ENCODE data around the gene SUN1. TPM values are rescaled to one million over a fixed set of nuclear protein-coding genes. Genes with fewer than 3 reads are reported as not detected.

The SUN1 gene
- total and polyA plus RNA-seq, 2 of the 8 experiments (the other 6 are each of a cell fraction or from before 2014, with no cell fraction given): 108 to 158 TPM

- no peak overlapping the region for H4K91ac ChIP-seq (replicated peaks; ENCODE audit: insufficient read length, low read length)
- H2BK120ac ChIP-seq (replicated peaks; ENCODE audit: low read depth, low read length): no peak overlapping the region
- 89% methylated on average over 7 of the region's 7 CpGs; no CpG with 5 or more reads in 1 of the 2 experiments for WGBS, 2 experiments (ENCODE audit: extremely low coverage in 1 of 2, insufficient coverage in 1 of 2, insufficient read length in 1 of 2, insufficient replicate concordance in 2 of 2, low coverage in 1 of 2, low lambda C conversion rate in 2 of 2, missing lambda C conversion rate in 1 of 2)
- H3K36me3 ChIP-seq (ENCODE audit: control insufficient read depth in 2 of 4, insufficient read depth in 4 of 4, low read length in 3 of 4): no peaks in the 10 kb centered on the region
- H3K9ac ChIP-seq (replicated peaks in 1 of 4; ENCODE audit: extremely low read depth in 1 of 4, low read depth in 3 of 4, low read length in 3 of 4): no peak overlapping the region
- no peak overlapping the region for H2AK5ac ChIP-seq (ENCODE audit: low read depth, low read length)
- POLR2A ChIA-PET (ENCODE audit: partially characterized antibody): no interaction called here
- H4K8ac ChIP-seq (ENCODE audit: extremely low read depth, insufficient read depth, low read length): no peak overlapping the region
- DNase-seq (ENCODE audit: low read depth in 1 of 2, low spot score in 2 of 2): no peak
- H2BK12ac ChIP-seq (ENCODE audit: low read depth, low read length): no peak overlapping the region
- no peak overlapping the region for H3K18ac ChIP-seq (ENCODE audit: extremely low read depth, low read length)
- no peak overlapping the region for H2AFZ ChIP-seq (ENCODE audit: low read length)
- H3K79me1 ChIP-seq (ENCODE audit: low read depth, low read length): no peaks in the 10 kb centered on the region
- H3K27me3 ChIP-seq (replicated peaks in 1 of 4; ENCODE audit: control insufficient read depth in 3 of 4, extremely low read depth in 1 of 4, insufficient read depth in 3 of 4, low read length in 3 of 4): no peaks in the 10 kb centered on the region
- H4K20me1 ChIP-seq (replicated peaks in 1 of 2; ENCODE audit: control insufficient read depth in 1 of 2, insufficient read depth in 2 of 2, low read length in 2 of 2): no peaks in the 10 kb centered on the region
- H3K4me2 ChIP-seq (ENCODE audit: insufficient read depth in 1 of 2, low read depth in 2 of 2, low read length in 2 of 2): no peak overlapping the region
- H2BK5ac ChIP-seq (ENCODE audit: low read depth, low read length): no peak overlapping the region
- no peak overlapping the region for H3K4me3 ChIP-seq (ENCODE audit: extremely low read depth in 1 of 4, insufficient read depth in 2 of 4, low read depth in 3 of 4, low read length in 4 of 4)
- no peak overlapping the region for H3K4ac ChIP-seq (replicated peaks; ENCODE audit: insufficient read length, low read depth, low read length)
- no peaks in the 10 kb centered on the region for H3K23me2 ChIP-seq (ENCODE audit: low read depth, low read length)
- H3K23ac ChIP-seq (ENCODE audit: insufficient read length): no peak overlapping the region
- no peaks in the 10 kb centered on the region for H3K4me1 ChIP-seq (replicated peaks in 1 of 4; ENCODE audit: control insufficient read depth in 3 of 4, insufficient read depth in 4 of 4, low read length in 3 of 4)
- no peak overlapping the region for H4K5ac ChIP-seq (ENCODE audit: insufficient read length, low read depth, low read length)
- CTCF ChIA-PET (ENCODE audit: partially characterized antibody): interaction anchor here (1.0 to 2.2 kb wide), 3 partner anchors 12 to 22 kb away, joined by 3 to 9 read pairs (median 3); no protein-coding TSS in a partner anchor
- peaks cover 3 to 6% of the 10 kb centered on the region in 2 experiments; a peak in 2 of 4 replicates for H3K9me3 ChIP-seq (ENCODE audit: insufficient read depth in 2 of 2, low read depth in 1 of 2, low read length in 1 of 2)
- H2BK20ac ChIP-seq (ENCODE audit: low read length): no peak overlapping the region
- FAIRE-seq: no peak
- no peak overlapping the region for H2BK15ac ChIP-seq (ENCODE audit: low read length)
- no peak overlapping the region for H3K14ac ChIP-seq (ENCODE audit: insufficient read length)
- H3K79me2 ChIP-seq (ENCODE audit: control insufficient read depth in 1 of 2, insufficient read depth in 2 of 2, low read length in 2 of 2): no peaks in the 10 kb centered on the region
- H3K56ac ChIP-seq (replicated peaks; ENCODE audit: insufficient read length, low read depth, low read length): no peak overlapping the region
- H3K27ac ChIP-seq (ENCODE audit: low read depth, low read length): no peak overlapping the region
- no peak for TF ChIP-seq CHD1 (IDR thresholded peaks at IDR 0.05; ENCODE audit: low read depth, low read length)
These were observed 31.6 kb upstream of the SUN1 start for GRCh38 chr7:800692-801091.
